CD4-positive, CD25-positive, alpha-beta regulatory T cell (primary cell): ENCODE results near the gene CRKL. TPM values are rescaled to one million over a fixed set of nuclear protein-coding genes. Genes with fewer than 3 reads are reported as not detected.

Source experiments
- ATAC-seq, 2 donors: fragments of 150-1000 bp; cut with Tn5 transposase; one replicate each; pipeline ENCODE4 v1.10.0; 2021; ENCODE audit warnings: low read depth in 2 of 2, moderate number of reproducible peaks in 2 of 2, moderate library complexity in 1 of 2
- DNase-seq, 3 donors: peaks; one replicate each; pipeline versions ENCODE4 v3.0.0 to v3.0.0-alpha.2; 2012 to 2022; ENCODE audit warnings: mixed read lengths in 1 of 3
- H3K27ac ChIP-seq: one replicate; pipeline ENCODE4 v1.7.0; 2013; ENCODE audit warnings: mild to moderate bottlenecking, low read length; ENCODE audit not compliant: insufficient read depth, poor library complexity, severe bottlenecking
- H3K27me3 ChIP-seq: one replicate; pipeline ENCODE4 v1.7.0; 2013; ENCODE audit warnings: low read length; ENCODE audit not compliant: control insufficient read depth, insufficient read depth
- H3K36me3 ChIP-seq: one replicate; pipeline ENCODE4 v1.7.0; 2013; ENCODE audit warnings: mild to moderate bottlenecking, low read length, moderate library complexity; ENCODE audit not compliant: control insufficient read depth, insufficient read depth
- H3K4me1 ChIP-seq: 2 replicates; pipeline ENCODE4 v1.7.0; 2013; ENCODE audit warnings: mild to moderate bottlenecking, low read length; ENCODE audit not compliant: insufficient read depth, control insufficient read depth, poor library complexity, severe bottlenecking
- H3K4me3 ChIP-seq: one replicate; pipeline ENCODE4 v1.7.0; 2013; ENCODE audit warnings: low read depth, mild to moderate bottlenecking, low read length, moderate library complexity
- H3K9me3 ChIP-seq, 2 experiments: 1 replicate in 1 of 2; 2 replicates in 1 of 2; pipeline ENCODE4 v1.7.0; 2013; ENCODE audit warnings: low read length in 2 of 2, mild to moderate bottlenecking in 1 of 2, moderate library complexity in 1 of 2; ENCODE audit not compliant: control insufficient read depth in 2 of 2
- H3K27ac Mint-ChIP-seq, 3 donors: one replicate each; pipeline ENCODE4 v1.8.0; 2020 to 2022; ENCODE audit warnings: mild to moderate bottlenecking in 3 of 3, mixed read lengths in 3 of 3, moderate library complexity in 2 of 3
- H3K27me3 Mint-ChIP-seq: one replicate; pipeline ENCODE4 v1.8.0; 2022; ENCODE audit warnings: mild to moderate bottlenecking, mixed read lengths
- H3K36me3 Mint-ChIP-seq: one replicate; pipeline ENCODE4 v1.8.0; 2020; ENCODE audit warnings: mixed read lengths
- H3K4me1 Mint-ChIP-seq, 4 donors: one replicate each; pipeline ENCODE4 v1.8.0; 2020 to 2022; ENCODE audit warnings: mixed read lengths in 4 of 4, mild to moderate bottlenecking in 1 of 4
- H3K4me3 Mint-ChIP-seq, 4 donors: one replicate each; pipeline ENCODE4 v1.8.0; 2020 to 2022; ENCODE audit warnings: mild to moderate bottlenecking in 4 of 4, mixed read lengths in 4 of 4, moderate library complexity in 3 of 4
- H3K9me3 Mint-ChIP-seq, 7 donors: one replicate each; pipeline ENCODE4 v1.8.0; 2020 to 2022; ENCODE audit warnings: mixed read lengths in 7 of 7, mild to moderate bottlenecking in 3 of 7, moderate library complexity in 2 of 7
- polyA plus RNA-seq, 4 donors: library from polyadenylated mRNA; unstranded; fragments of 300-500 nt; fragmentation: Illumina TruSeq; gene quantifications; one replicate each; pipeline ENCODE4 v1.2.3, GENCODE V29; 2021
- total RNA-seq: library from RNA; stranded (reverse); gene quantifications from one replicate; pipeline ENCODE4 v1.2.3, GENCODE V29; 2022

CRKL gene
- total and polyA plus RNA-seq, 5 donors from 2014 or later: 41.7 to 61.4 (median 53.1) TPM

DNA sequence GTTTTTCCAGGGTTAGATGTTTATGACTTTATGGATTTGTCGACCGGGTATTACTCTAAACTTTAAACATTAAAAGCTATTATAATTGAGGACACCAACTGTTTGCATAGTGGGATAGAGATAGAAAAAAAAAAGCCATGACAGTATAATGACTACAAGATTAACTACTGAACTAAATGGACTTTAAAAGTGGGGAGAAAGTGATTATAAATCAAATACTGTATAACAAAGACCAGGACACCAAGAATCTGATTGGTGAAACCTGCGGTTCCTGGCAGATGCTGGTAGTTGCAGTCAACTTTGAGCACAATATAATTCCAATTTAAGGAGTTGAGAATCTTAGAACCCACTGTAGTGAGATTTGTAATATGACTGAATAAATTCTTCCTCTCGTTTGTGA lies 2.5 kb downstream of the CRKL start:
- Mint-ChIP-seq H3K27me3 (no peaks in the 10 kb centered on the region), H3K27ac (peak overlapping the region in 2 of 3 donors; percentile 79 to 95), H3K4me3 (peak overlapping the region; percentile 85 to 98 (median 97)), H3K9me3 (no peaks in the 10 kb centered on the region), H3K4me1 (peaks cover 12 to 65% (median 42%) of the 10 kb centered on the region in 4 donors), H3K36me3 (peaks cover 13% of the 10 kb centered on the region)
- DNase-seq: no peak
- Histone ChIP-seq H3K36me3 (peaks cover 2% of the 10 kb centered on the region), H3K9me3 (no peaks in the 10 kb centered on the region), H3K4me3 (peak overlapping the region; percentile 99), H3K4me1 (peaks cover 45% of the 10 kb centered on the region), H3K27me3 (no peaks in the 10 kb centered on the region), H3K27ac (no peak overlapping the region)
- no peak for ATAC-seq

DNA sequence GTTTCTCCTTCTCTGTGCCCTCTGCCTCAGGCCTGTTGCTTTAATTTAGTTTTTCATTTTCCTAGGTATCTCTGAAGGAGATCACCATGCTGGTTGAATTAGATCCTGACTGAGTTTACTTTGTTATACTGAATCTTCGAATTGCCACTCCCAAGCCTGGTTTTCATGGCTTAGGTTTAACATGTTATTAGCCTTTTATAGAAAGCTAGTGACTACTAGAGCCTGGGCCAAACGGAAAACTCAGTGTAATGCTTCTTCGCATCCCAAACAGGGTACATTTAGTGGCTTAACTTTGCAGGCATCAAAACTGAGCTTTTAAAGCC lies 3.6 kb downstream of the CRKL start:
- ATAC-seq (no peak), DNase-seq (no peak)
- no peaks in the 10 kb centered on the region for H3K9me3 ChIP-seq
- Mint-ChIP-seq H3K36me3 (peaks cover 15% of the 10 kb centered on the region), H3K4me1 (peaks cover 18 to 73% (median 48%) of the 10 kb centered on the region in 4 donors), H3K27me3 (no peaks in the 10 kb centered on the region), H3K9me3 (no peaks in the 10 kb centered on the region), H3K27ac (peak overlapping the region in 2 of 3 donors; percentile 79 to 95), H3K4me3 (peak overlapping the region; percentile 85 to 98 (median 97))
- no peaks in the 10 kb centered on the region for H3K27me3 ChIP-seq
- peaks cover 3% of the 10 kb centered on the region for H3K36me3 ChIP-seq
- H3K27ac ChIP-seq: no peak overlapping the region
- H3K4me3 ChIP-seq: peak overlapping the region; percentile 99
- peaks cover 52% of the 10 kb centered on the region for H3K4me1 ChIP-seq

DNA sequence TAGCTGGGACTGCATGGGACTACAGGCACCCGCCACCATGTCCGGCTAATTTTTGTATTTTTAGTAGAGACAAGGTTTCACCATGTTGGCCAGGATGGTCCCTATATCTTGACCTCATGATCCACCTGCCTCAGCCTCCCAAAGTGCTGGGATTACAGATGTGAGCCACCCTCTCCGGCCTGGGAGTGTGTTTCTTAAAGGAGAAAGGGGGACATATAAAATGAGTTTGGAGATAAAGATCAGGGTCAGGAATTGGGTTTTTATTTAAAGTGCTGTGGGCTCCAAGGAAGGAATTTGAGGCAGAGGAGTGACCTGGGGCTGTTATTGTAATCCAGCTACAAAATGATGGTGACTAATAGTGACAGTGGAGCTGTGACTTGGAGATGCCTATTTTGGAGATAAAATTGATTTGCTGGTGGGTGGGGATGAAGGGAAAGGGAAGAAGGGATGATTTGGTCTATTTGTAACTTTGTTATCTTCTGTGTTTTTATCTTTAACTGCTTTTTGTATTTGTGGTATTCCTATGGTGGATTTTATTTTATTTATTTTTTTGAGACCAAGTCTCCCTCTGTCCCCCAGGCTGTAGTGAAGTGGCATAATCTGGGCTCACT lies 5.0 kb downstream of the CRKL start:
- peak overlapping the region; percentile 32 for H3K4me3 ChIP-seq

DNA sequence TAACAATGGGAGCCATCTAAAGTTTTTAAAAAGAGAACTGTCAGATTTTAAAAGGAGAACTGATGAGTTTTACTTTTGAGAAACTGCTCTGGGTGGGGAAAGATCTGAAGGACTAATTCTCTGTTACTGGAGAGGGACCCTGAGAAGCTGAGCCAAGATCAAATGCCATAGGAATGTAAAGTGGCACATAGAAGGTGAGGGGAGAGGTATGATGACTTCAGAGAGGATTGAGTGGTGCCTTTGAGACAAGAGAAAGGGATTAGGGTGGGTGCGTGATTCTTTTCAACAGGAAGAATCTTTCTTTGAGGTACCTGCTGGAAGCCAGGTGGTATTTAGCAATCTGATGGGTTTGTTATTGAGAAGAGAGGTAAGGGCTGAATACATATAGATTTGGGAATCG lies 9.0 kb downstream of the CRKL start:
- H3K36me3 ChIP-seq: peaks cover 6% of the 10 kb centered on the region
- Mint-ChIP-seq H3K36me3 (peaks cover 25% of the 10 kb centered on the region), H3K4me1 (peaks cover 29 to 85% (median 50%) of the 10 kb centered on the region in 4 donors), H3K27ac (peak overlapping the region; percentile 53 to 69 (median 55)), H3K9me3 (no peaks in the 10 kb centered on the region), H3K27me3 (no peaks in the 10 kb centered on the region), H3K4me3 (peak overlapping the region; percentile 16 to 74 (median 28))
- DNase-seq (no peak), ATAC-seq (no peak)
- no peak overlapping the region for H3K27ac ChIP-seq
- H3K4me3 ChIP-seq: no peak overlapping the region
- peaks cover 47% of the 10 kb centered on the region for H3K4me1 ChIP-seq
- no peaks in the 10 kb centered on the region for H3K27me3 ChIP-seq
- H3K9me3 ChIP-seq: no peaks in the 10 kb centered on the region

More for the DNA sequence above, 5.0 kb downstream of the CRKL start:
- Histone ChIP-seq H3K27me3 (no peaks in the 10 kb centered on the region), H3K9me3 (no peaks in the 10 kb centered on the region), H3K27ac (peak overlapping the region; percentile 14), H3K4me1 (peaks cover 54% of the 10 kb centered on the region), H3K36me3 (peaks cover 6% of the 10 kb centered on the region)
- Mint-ChIP-seq H3K27ac (peak overlapping the region in 2 of 3 donors; percentile 3 to 60), H3K36me3 (peaks cover 22% of the 10 kb centered on the region), H3K9me3 (no peaks in the 10 kb centered on the region), H3K27me3 (no peaks in the 10 kb centered on the region), H3K4me1 (peaks cover 27 to 72% (median 51%) of the 10 kb centered on the region in 4 donors), H3K4me3 (peak overlapping the region; percentile 66 to 84 (median 80))
- no peak for DNase-seq
- no peak for ATAC-seq

DNA sequence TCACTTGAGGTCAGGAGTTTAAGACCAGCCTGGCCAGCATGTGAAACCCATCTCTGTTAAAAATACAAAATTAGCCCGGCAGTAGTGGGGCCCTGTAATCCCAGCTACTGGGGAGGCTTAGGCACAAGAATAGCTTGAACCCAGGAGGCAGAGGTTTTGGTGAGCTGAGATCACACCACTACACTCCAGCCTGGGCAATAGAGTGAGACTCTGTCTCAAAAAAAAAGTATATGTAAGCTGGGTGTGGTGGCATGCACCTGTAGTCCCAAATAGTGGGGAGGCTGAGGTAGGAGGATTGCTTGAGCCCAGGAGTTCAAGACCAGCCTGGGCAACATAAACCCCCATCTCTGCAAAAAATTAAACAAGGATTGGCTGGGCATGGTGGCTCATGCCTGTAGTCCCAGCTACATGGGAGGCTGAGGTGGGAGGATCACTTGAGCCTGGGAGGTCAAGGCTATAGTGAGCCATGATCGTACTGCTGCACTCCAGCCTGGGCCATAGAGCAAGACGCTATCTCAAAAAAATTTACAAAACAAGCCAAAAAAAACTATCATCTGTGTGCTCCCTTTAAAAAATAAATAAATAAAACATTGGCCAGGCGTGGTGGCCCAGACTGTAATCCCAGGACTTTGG lies 10.8 kb downstream of the CRKL start:
- peak overlapping the region in 1 of 3 donors; percentile 17 for H3K27ac Mint-ChIP-seq
- ATAC-seq (no peak), DNase-seq (no peak)
- H3K4me3 Mint-ChIP-seq: peak overlapping the region in 1 of 4 donors; percentile 29
- H3K9me3 Mint-ChIP-seq: no peaks in the 10 kb centered on the region
- no peaks in the 10 kb centered on the region for H3K27me3 Mint-ChIP-seq
- no peaks in the 10 kb centered on the region for H3K27me3 ChIP-seq
- H3K36me3 Mint-ChIP-seq: peaks cover 20% of the 10 kb centered on the region
- peaks cover 25 to 85% (median 50%) of the 10 kb centered on the region in 4 donors for H3K4me1 Mint-ChIP-seq
- no peak overlapping the region for H3K27ac ChIP-seq
- no peaks in the 10 kb centered on the region for H3K9me3 ChIP-seq
- no peak overlapping the region for H3K4me3 ChIP-seq
- H3K4me1 ChIP-seq: peaks cover 34% of the 10 kb centered on the region
- peaks cover 6% of the 10 kb centered on the region for H3K36me3 ChIP-seq

DNA sequence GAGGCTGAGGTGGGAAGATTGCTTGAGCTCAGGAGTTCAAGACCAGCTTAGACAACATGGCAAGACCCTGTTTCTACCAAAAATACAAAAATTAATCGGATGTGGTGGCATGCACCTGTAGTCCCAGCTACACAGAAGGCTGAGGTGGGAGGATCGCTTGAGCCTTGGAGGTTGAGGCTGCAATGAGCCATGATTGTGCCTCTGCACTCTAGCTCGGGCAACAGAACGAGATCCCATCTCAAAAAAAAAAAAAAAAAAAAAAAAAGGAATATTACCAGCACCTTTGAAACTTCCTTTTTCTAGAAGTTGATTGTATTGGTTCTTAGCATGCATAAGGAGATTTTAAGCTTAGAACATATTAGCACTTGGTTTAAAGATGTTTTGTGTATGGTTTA lies 11.4 kb downstream of the CRKL start:
- ATAC-seq (no peak), DNase-seq (no peak)
- Mint-ChIP-seq H3K36me3 (peaks cover 20% of the 10 kb centered on the region), H3K27ac (peak overlapping the region in 1 of 3 donors; percentile 17), H3K27me3 (no peaks in the 10 kb centered on the region), H3K9me3 (no peaks in the 10 kb centered on the region), H3K4me3 (peak overlapping the region in 2 of 4 donors; percentile 29 to 35), H3K4me1 (peaks cover 25 to 83% (median 50%) of the 10 kb centered on the region in 4 donors)
- Histone ChIP-seq H3K9me3 (no peaks in the 10 kb centered on the region), H3K4me1 (peaks cover 37% of the 10 kb centered on the region), H3K27me3 (no peaks in the 10 kb centered on the region), H3K4me3 (no peak overlapping the region), H3K27ac (no peak overlapping the region), H3K36me3 (peaks cover 6% of the 10 kb centered on the region)

DNA sequence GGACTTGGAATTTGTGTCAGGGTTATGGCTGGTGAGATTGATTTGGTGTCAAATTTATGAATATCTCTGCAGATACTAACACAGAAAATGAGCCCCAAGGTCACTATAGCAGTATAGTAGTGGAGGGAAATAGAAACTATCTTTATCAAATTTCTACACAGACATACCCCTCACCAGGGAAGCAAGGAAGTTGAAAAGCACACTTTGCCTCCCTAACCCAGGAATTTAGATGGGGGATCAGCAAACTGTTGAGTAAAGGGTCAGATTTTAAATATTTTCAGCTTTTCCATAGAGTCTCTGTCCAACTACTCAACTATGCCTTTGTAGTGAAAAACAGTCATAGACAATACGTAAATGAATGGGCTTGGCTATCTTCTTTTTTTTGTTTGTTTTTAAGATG lies 12.8 kb downstream of the CRKL start:
- Histone ChIP-seq H3K27me3 (no peaks in the 10 kb centered on the region), H3K9me3 (no peaks in the 10 kb centered on the region), H3K36me3 (peaks cover 15% of the 10 kb centered on the region), H3K4me1 (peaks cover 32% of the 10 kb centered on the region), H3K27ac (no peak overlapping the region), H3K4me3 (no peak overlapping the region)
- H3K9me3 Mint-ChIP-seq: no peaks in the 10 kb centered on the region
- no peak for ATAC-seq
- H3K27ac Mint-ChIP-seq: peak overlapping the region in 1 of 3 donors; percentile 15
- H3K36me3 Mint-ChIP-seq: peaks cover 27% of the 10 kb centered on the region
- H3K27me3 Mint-ChIP-seq: no peaks in the 10 kb centered on the region
- H3K4me1 Mint-ChIP-seq: peaks cover 33 to 83% (median 54%) of the 10 kb centered on the region in 4 donors
- no peak for DNase-seq
- H3K4me3 Mint-ChIP-seq: peak overlapping the region in 3 of 4 donors; percentile 18 to 51 (median 23)
